Measurements from ENCODE around the gene SNHG17. TPM values are rescaled to one million over a fixed set of nuclear protein-coding genes. Genes with fewer than 3 reads are reported as not detected.
"Not testable (repeated sequence)": the region's sequence is repeated elsewhere in the genome, so short reads cannot be mapped to it uniquely, and the experiment has no call there.

SNHG17 gene
- polyA plus RNA-seq, 2 of the 4 experiments (the other 2 are of a cell fraction): 125 to 154 TPM

- Histone ChIP-seq H3K4me2 (no peak overlapping the region), H3K27ac (no peak overlapping the region), H3K4me1 (peaks cover 4% of the 10 kb centered on the region; the same call in 1 of the 3 replicates), H3K4me3 (no peak overlapping the region), H3K9me3 (no peaks in the 10 kb centered on the region)
- CTCF ChIA-PET: interaction anchor here (0.7 to 11.1 kb wide), 3 partner anchors 19 to 32 kb away, joined by 3 to 110 read pairs (median 3); partner anchors contain the start of gene SNHG17
- no peak for FAIRE-seq
- POLR2A ChIA-PET: no interaction called here
- no peak for DNase-seq (ENCODE audit: low read depth in 1 of 2, low spot score in 1 of 2)
- ATAC-seq: no peak
- TF ChIP-seq CTCF (IDR thresholded peaks at IDR 0.05): no peak
- TF ChIP-seq MAX (IDR thresholded peaks at IDR 0.05): no peak
- TF ChIP-seq ESRRA (IDR thresholded peaks at IDR 0.05; ENCODE audit: borderline replicate concordance, low read length): no peak
- no peak for TF ChIP-seq EP300 (IDR thresholded peaks at IDR 0.05)
- TF ChIP-seq BCL3 (IDR thresholded peaks at IDR 0.05): no peak
- no peak for TF ChIP-seq RFX5 (IDR thresholded peaks at IDR 0.05)
- no peak for TF ChIP-seq MAFK (IDR thresholded peaks at IDR 0.05; ENCODE audit: partially characterized antibody)
- WGBS (ENCODE audit: missing lambda C conversion rate): 30% methylated on average over 3 of the region's 3 CpGs
Measured at GRCh38 chr20:38466983-38467382, 31.9 kb upstream of the SNHG17 start.

GRCh38 chr20:38466171-38466570 is 31.0 kb upstream of the SNHG17 start:
- no peak for TF ChIP-seq NFE2L2 (conservative IDR thresholded peaks at IDR 0.05; ENCODE audit: low read length)
- TF ChIP-seq KDM1A (IDR thresholded peaks at IDR 0.05; ENCODE audit: low read depth): no peak
- TF ChIP-seq USF2 (IDR thresholded peaks at IDR 0.05): no peak
- no peak for TF ChIP-seq JUNB (IDR thresholded peaks at IDR 0.05)
- no peak for TF ChIP-seq FOSB (CRISPR knock-in tag; IDR thresholded peaks at IDR 0.05)
- TF ChIP-seq CHD2 (IDR thresholded peaks at IDR 0.05; ENCODE audit: low read length, partially characterized antibody): no peak
- FAIRE-seq (no peak), ATAC-seq (no peak), DNase-seq (ENCODE audit: low read depth in 1 of 2, low spot score in 1 of 2) (no peak)
- Histone ChIP-seq H3K4me3 (no peak overlapping the region), H3K9me3 (no peaks in the 10 kb centered on the region), H3K4me2 (no peak overlapping the region), H3K27ac (no peak overlapping the region), H3K4me1 (0 out of 3 replicates have a peak, but pooled peaks cover 2% of the 10 kb centered on the region)
- 18% methylated on average over 2 of the region's 2 CpGs for WGBS (ENCODE audit: missing lambda C conversion rate)
- ChIA-PET CTCF (interaction anchor here (0.6 to 11.1 kb wide), 5 partner anchors 8 to 31 kb away, joined by 3 to 110 read pairs (median 3); partner anchors contain the start of gene SNHG17), POLR2A (no interaction called here)

- Histone ChIP-seq H3K27ac (peak overlapping the region; percentile 71 to 82; a peak in 4 of 6 replicates), H3K4me2 (peak overlapping the region; percentile 48; the same call in 1 of the 3 replicates), H3K4me1 (peaks cover 21% of the 10 kb centered on the region)
- H3K4me3 ChIP-seq; POLR2A ChIA-PET; ATAC-seq; H3K9me3 ChIP-seq; FAIRE-seq; CTCF ChIA-PET; DNase-seq (ENCODE audit: low read depth in 1 of 2, low spot score in 1 of 2): not testable (repeated sequence)
- 76% methylated on average over 9 of the region's 30 CpGs for WGBS (ENCODE audit: missing lambda C conversion rate)
Measured at GRCh38 chr20:38461569-38461968, 26.4 kb upstream of the SNHG17 start.

- FAIRE-seq; ATAC-seq; H3K9me3 ChIP-seq; DNase-seq (ENCODE audit: low read depth in 1 of 2, low spot score in 1 of 2); POLR2A ChIA-PET; CTCF ChIA-PET; H3K4me3 ChIP-seq: not testable (repeated sequence)
- Histone ChIP-seq H3K4me2 (peak overlapping the region; percentile 48; the same call in 2 of the 3 replicates), H3K4me1 (peaks cover 21% of the 10 kb centered on the region), H3K27ac (peak overlapping the region; percentile 71 to 82; a peak in 4 of 6 replicates)
- no CpG with 5 or more reads among the region's 33 CpGs for WGBS (ENCODE audit: missing lambda C conversion rate)
Measured at GRCh38 chr20:38461167-38461566, 26.0 kb upstream of the SNHG17 start.

- ChIA-PET POLR2A (interaction anchor here (0.7 to 1.0 kb wide), 3 partner anchors 25 to 170 kb away, joined by 3 to 8 read pairs (median 4); partner anchors contain the start of gene SNHG17), CTCF (interaction anchor here (1.7 kb wide), 1 partner anchor 14 kb away, joined by 4 read pairs; no protein-coding TSS in a partner anchor)
- Histone ChIP-seq H3K27ac (peak overlapping the region; percentile 38 to 71; a peak in 5 of 6 replicates), H3K4me2 (peak overlapping the region; percentile 52), H3K4me1 (peaks cover 21% of the 10 kb centered on the region)
- 0% methylated on average over 1 of the region's 2 CpGs for WGBS (ENCODE audit: missing lambda C conversion rate)
- H3K4me3 ChIP-seq; H3K9me3 ChIP-seq; DNase-seq (ENCODE audit: low read depth in 1 of 2, low spot score in 1 of 2); FAIRE-seq: not testable (repeated sequence)
- peak in 1 of 2 experiments; percentile 78; a peak in 3 of 6 replicates for ATAC-seq
Measured at GRCh38 chr20:38460631-38461030, 25.5 kb upstream of the SNHG17 start.

All from A549 (cell line).